DOHH2 (cell line): ENCODE results near the gene MDH1.

ENCODE experiments used
- EZH2phosphoT487 ChIP-seq: fragments of 200-600 bp; sonication (generic); IDR thresholded peaks from 2 replicates; pipeline ENCODE4 v1.6.1; 2017; ENCODE audit warnings: borderline replicate concordance, mild to moderate bottlenecking, antibody characterized with exemption, low read length, moderate library complexity, mixed read lengths
- TF ChIP-seq, protein P1 (sequence below): fragments of 200-600 bp; sonication (generic); IDR thresholded peaks from one replicate; pipeline ENCODE4 v1.5.1; 2014; ENCODE audit warnings: antibody characterized with exemption, mild to moderate bottlenecking, low read depth, low read length; ENCODE audit not compliant: poor library complexity, severe bottlenecking

- TF ChIP-seq, protein P1, sequence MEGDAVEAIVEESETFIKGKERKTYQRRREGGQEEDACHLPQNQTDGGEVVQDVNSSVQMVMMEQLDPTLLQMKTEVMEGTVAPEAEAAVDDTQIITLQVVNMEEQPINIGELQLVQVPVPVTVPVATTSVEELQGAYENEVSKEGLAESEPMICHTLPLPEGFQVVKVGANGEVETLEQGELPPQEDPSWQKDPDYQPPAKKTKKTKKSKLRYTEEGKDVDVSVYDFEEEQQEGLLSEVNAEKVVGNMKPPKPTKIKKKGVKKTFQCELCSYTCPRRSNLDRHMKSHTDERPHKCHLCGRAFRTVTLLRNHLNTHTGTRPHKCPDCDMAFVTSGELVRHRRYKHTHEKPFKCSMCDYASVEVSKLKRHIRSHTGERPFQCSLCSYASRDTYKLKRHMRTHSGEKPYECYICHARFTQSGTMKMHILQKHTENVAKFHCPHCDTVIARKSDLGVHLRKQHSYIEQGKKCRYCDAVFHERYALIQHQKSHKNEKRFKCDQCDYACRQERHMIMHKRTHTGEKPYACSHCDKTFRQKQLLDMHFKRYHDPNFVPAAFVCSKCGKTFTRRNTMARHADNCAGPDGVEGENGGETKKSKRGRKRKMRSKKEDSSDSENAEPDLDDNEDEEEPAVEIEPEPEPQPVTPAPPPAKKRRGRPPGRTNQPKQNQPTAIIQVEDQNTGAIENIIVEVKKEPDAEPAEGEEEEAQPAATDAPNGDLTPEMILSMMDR, result no peak
- no peak for TF ChIP-seq EZH2phosphoT487
Measured at GRCh38 chr2:63588385-63589147, at the start of gene MDH1, which contains the start of gene WDPCP.
